Measurements from ENCODE around the gene CCDC33. TPM values are rescaled to one million over a fixed set of nuclear protein-coding genes. Genes with fewer than 3 reads are reported as not detected.

The CCDC33 gene
- total and polyA plus RNA-seq, 8 donors = not detected

DNA sequence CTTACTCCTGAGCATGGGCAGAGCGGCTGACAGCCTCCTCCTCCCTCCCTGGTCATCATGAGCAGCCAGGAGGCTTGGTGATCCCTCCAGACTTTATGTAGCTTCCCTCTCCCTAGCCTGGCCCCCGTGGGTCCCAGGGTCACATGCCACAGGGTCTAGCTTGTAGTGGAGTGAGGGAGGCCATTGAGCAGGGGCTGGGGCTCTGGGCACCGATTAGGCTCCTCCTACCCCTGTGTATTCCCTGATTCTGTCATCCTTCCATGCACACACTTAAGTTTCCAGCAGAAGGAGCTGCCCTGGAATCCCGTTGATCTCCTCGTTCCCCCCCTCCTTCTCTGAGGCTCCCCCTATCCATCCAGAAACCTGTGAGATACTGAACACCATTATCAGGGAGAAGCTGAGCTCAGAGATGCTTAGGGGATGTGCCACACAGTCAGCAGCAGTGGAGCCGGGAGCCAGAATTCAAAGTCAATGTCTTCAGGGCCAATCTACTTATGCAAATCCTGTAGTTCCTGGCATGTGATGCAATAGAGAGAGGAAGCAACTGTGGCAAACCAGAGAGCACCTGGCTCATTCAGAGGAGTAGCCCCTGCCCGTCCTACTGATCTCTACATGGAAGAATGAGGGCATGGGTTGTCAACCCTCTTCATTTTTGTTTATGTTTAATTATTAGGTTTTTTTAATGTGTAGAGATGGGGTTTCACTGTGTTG is 17.2 kb downstream of the CCDC33 start:
- no peak for ATAC-seq
- H3K9me3 ChIP-seq = no peaks in the 10 kb centered on the region
- H3K27ac ChIP-seq = no peak overlapping the region
- FAIRE-seq = no peak
- DNase-seq = no peak
- H3K4me1 ChIP-seq = peaks cover 0 to 14% (median 14%) of the 10 kb centered on the region in 3 donors
- intact Hi-C loops (cut with DNase I) = no loop called here
- WGBS, 2 donors = 50 to 56% methylated on average over 7 of the region's 7 CpGs
- H3K27me3 ChIP-seq = no peaks in the 10 kb centered on the region
- no peaks in the 10 kb centered on the region for H3K36me3 ChIP-seq
- TF ChIP-seq, protein P1, sequence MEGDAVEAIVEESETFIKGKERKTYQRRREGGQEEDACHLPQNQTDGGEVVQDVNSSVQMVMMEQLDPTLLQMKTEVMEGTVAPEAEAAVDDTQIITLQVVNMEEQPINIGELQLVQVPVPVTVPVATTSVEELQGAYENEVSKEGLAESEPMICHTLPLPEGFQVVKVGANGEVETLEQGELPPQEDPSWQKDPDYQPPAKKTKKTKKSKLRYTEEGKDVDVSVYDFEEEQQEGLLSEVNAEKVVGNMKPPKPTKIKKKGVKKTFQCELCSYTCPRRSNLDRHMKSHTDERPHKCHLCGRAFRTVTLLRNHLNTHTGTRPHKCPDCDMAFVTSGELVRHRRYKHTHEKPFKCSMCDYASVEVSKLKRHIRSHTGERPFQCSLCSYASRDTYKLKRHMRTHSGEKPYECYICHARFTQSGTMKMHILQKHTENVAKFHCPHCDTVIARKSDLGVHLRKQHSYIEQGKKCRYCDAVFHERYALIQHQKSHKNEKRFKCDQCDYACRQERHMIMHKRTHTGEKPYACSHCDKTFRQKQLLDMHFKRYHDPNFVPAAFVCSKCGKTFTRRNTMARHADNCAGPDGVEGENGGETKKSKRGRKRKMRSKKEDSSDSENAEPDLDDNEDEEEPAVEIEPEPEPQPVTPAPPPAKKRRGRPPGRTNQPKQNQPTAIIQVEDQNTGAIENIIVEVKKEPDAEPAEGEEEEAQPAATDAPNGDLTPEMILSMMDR (IDR thresholded peaks at IDR 0.05) = no peak
- H3K4me3 ChIP-seq = no peak overlapping the region

DNA sequence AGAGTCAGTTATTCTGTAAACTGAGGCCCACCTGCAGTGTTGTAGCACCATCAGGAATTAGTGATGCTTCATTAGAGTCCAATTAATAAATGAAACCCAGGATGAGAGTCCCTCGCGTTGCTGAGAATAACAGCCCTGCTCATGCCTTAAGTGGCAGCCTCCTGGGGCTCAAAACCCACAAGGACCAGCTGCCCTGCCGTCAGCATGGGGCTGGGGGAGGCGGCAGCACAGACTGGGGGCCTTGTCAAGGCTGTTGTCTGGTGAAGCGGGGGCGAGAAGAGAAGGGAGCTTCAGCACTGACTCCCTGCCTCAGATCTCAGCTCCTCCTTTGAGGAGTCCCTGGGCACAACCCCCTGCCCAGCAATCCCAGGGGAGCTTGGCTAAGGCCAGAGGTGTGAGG is 21.0 kb downstream of the CCDC33 start:
- Histone ChIP-seq H3K27ac (no peak overlapping the region), H3K9me3 (no peaks in the 10 kb centered on the region), H3K27me3 (no peaks in the 10 kb centered on the region), H3K4me1 (peaks cover 0 to 2% (median 0%) of the 10 kb centered on the region in 3 donors), H3K4me3 (no peak overlapping the region), H3K36me3 (no peaks in the 10 kb centered on the region)
- intact Hi-C loops (cut with DNase I) = no loop called here
- ATAC-seq = no peak
- WGBS, 2 donors = 82 to 86% methylated on average over 6 of the region's 6 CpGs
- TF ChIP-seq, protein P1 (IDR thresholded peaks at IDR 0.05) = no peak
- no peak for FAIRE-seq
- peak in 1 of 6 donors; percentile 23 for DNase-seq

DNA sequence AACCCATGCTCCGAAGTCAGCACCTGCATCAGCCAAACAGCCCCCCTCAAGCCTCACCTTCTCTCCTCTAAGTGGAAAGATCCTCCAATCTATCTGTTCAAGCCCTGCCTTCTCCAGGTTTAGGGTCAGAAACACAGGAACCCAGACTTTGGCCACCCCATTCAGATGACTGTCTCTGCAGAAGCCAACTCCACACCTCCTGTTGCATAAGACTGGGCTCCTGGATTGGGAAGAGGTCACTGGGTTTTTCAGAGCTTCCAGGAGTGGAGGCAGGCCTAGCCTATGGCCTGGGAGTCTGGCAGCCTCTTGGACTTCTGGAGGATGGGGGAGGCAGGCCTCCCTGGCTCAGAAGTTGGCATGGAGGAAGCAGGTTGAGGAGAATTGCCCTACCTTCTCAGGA is 21.5 kb downstream of the CCDC33 start:
- DNase-seq (peak in 1 of 6 donors; percentile 20), FAIRE-seq (no peak), ATAC-seq (no peak)
- 62 to 82% methylated on average over 1 of the region's 1 CpG for WGBS, 2 donors
- no peaks in the 10 kb centered on the region for H3K36me3 ChIP-seq
- no peaks in the 10 kb centered on the region for H3K4me1 ChIP-seq
- H3K9me3 ChIP-seq = no peaks in the 10 kb centered on the region
- TF ChIP-seq, protein P1 (IDR thresholded peaks at IDR 0.05) = no peak
- intact Hi-C loops (cut with DNase I) = no loop called here
- no peak overlapping the region for H3K4me3 ChIP-seq
- H3K27me3 ChIP-seq = no peaks in the 10 kb centered on the region
- no peak overlapping the region for H3K27ac ChIP-seq

DNA sequence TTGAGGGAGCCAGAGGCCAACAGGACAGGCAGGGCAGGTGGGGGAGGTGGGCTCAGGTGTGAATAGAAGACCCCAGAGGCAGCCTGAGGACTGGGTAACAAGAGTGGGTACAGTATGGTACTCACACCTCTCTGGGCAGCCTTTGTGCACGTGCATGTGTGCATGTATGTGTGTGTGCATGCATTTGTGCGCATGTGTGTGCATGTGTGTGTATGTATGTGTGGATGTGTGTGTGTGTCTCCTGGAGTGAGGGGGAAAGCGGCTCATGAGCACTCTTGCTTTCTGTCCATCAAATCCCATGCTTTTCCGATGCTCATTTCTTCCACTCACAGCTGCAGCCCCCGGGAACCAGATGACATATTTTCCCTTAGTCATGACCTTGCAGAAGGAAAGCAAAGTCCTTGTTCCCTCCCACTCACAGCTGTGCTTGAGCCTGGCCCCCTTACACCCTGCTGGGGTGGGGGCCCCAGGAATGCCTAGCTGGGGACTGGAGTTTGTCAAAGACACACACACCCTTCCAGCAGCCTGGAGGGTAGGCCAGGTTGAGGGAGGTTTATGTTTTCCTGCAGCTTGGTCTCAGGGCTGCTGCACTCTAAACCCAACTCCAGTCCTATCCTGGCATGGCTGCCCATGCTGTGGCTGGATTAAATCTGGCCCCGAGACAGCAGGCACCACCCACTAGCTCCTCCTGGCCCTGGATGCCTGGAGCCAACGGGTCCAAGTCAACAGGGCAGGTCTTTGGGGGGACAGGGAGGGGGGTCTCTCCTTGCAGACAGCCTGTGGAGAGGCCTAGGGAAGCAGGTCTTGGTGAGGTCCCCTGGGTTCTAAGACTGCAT is 22.5 kb downstream of the CCDC33 start:
- Histone ChIP-seq H3K27me3 (no peaks in the 10 kb centered on the region), H3K4me1 (no peaks in the 10 kb centered on the region), H3K27ac (no peak overlapping the region), H3K4me3 (no peak overlapping the region), H3K36me3 (no peaks in the 10 kb centered on the region), H3K9me3 (no peaks in the 10 kb centered on the region)
- FAIRE-seq (no peak), ATAC-seq (no peak), DNase-seq (peak in 1 of 6 donors; percentile 34)
- intact Hi-C loops (cut with DNase I) = no loop called here
- WGBS, 2 donors = 53 to 57% methylated on average over 7 of the region's 7 CpGs
- TF ChIP-seq, protein P1 (IDR thresholded peaks at IDR 0.05) = no peak

DNA sequence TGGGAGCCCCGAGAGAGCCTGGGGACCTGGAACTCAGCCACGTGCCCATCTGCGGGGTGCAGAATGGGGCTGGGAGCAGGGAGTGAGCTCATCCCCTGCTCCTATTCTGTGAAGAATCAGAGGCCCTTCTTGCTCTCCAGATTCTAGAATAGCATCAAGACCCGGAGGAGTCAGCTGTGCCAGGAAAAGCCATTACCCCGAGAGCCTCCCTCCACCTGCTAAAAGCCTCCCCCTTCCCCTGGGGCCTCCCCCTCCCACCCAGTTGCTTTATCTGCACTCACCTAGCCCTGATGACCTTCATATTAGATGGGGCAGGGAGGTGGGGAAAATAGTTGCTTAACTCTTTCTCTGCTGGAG is 23.1 kb downstream of the CCDC33 start:
- H3K9me3 ChIP-seq = no peaks in the 10 kb centered on the region
- ATAC-seq = no peak
- WGBS, 2 donors = 11 to 35% methylated on average over 5 of the region's 5 CpGs
- no peaks in the 10 kb centered on the region for H3K4me1 ChIP-seq
- no peaks in the 10 kb centered on the region for H3K27me3 ChIP-seq
- no peaks in the 10 kb centered on the region for H3K36me3 ChIP-seq
- H3K4me3 ChIP-seq = no peak overlapping the region
- TF ChIP-seq, protein P1 (IDR thresholded peaks at IDR 0.05) = no peak
- H3K27ac ChIP-seq = no peak overlapping the region
- FAIRE-seq = no peak
- DNase-seq = no peak
- intact Hi-C loops (cut with DNase I) = no loop called here
